ENCODE measurements around the gene RTN4R.
"Not testable (repeated sequence)": the region's sequence is repeated elsewhere in the genome, so short reads cannot be mapped to it uniquely, and the experiment has no call there.

Gene RTN4R

GRCh38 chr22:20282901-20283673, 15.0 kb upstream of the RTN4R start:
- H4K20me1 ChIP-seq, result no peaks in the 10 kb centered on the region
- H3K9me3 ChIP-seq (replicated peaks in 1 of 11), result no peaks in the 10 kb centered on the region
- TF ChIP-seq Cebpa-rat (IDR thresholded peaks at IDR 0.05), result no peak
- H3K9ac ChIP-seq, result no peak overlapping the region
- peak overlapping the region in 9 of 11 experiments; percentile 24 to 88 (median 73); a peak in 14 of 22 replicates for H3K4me2 ChIP-seq
- H3K4me3 ChIP-seq, result no peak overlapping the region
- H3K36me3 ChIP-seq, result no peaks in the 10 kb centered on the region
- no peak overlapping the region for H3K27ac ChIP-seq
- peaks cover 0 to 87% (median 62%) of the 10 kb centered on the region in 10 experiments; a peak in 17 of 20 replicates for H3K4me1 ChIP-seq
- no peaks in the 10 kb centered on the region for H3K27me3 ChIP-seq

DNA sequence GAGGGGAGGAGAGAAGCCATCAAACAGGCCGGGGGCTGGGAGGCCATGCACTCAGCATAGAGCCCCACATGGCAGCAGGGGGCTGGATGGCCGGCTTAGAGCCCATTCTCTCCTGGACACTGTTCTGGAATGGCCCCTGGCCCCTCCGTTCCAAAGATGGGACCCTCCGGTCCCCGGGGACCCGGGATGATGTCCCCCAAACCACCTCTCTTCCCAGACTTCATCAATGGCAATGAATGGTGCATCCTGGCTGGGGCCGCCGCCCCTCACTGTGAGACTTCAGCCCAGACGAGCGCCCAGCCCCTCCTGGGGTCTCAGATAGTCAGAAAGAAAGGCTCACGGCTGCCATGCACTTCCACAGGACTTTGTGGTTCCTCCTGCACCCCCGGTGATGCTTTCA, 13.8 kb upstream of the RTN4R start:
- H3K27me3 ChIP-seq, result no peaks in the 10 kb centered on the region
- H3K36me3 ChIP-seq, result no peaks in the 10 kb centered on the region
- H3K4me1 ChIP-seq, result peaks cover 0 to 84% (median 57%) of the 10 kb centered on the region in 10 experiments; a peak in 17 of 20 replicates
- H3K27ac ChIP-seq, result no peak overlapping the region
- H3K4me2 ChIP-seq, result peak overlapping the region in 1 of 11 experiments; percentile 29; a peak in 1 of 22 replicates
- TF ChIP-seq Cebpa-rat (IDR thresholded peaks at IDR 0.05), result no peak
- H3K4me3 ChIP-seq, result no peak overlapping the region
- H3K9ac ChIP-seq, result no peak overlapping the region
- H4K20me1 ChIP-seq, result no peaks in the 10 kb centered on the region
- H3K9me3 ChIP-seq (replicated peaks in 1 of 11), result no peaks in the 10 kb centered on the region

DNA sequence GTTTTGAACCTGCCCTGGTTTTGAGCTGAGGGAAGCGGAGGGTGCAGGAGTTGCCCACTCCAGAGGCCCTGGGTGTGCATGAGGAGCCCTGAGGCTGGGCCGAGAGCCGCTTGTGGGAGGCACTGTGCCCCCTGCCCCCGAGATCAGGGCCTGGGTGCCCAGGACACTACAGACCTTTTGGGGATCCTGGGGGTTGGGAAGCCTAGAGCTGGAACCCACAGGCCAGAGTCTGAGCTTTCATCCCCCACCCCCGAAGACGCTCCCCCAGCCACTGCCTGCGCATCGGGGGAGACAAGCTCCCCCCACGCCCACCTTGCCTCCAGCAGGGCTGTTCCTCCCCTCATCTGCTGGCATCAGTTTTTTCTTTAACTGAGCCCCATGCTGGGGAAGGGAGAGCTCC, 13.4 kb upstream of the RTN4R start:
- H4K20me1 ChIP-seq; H3K27me3 ChIP-seq; H3K27ac ChIP-seq; H3K4me3 ChIP-seq; H3K9ac ChIP-seq; H3K9me3 ChIP-seq (replicated peaks in 1 of 11); H3K36me3 ChIP-seq: not testable (repeated sequence)
- 0 out of 22 replicates have a peak overlapping the region, but pooled peaks of 1 of the 11 experiments have one; percentile 29 for H3K4me2 ChIP-seq
- H3K4me1 ChIP-seq, result peaks cover 0 to 83% (median 56%) of the 10 kb centered on the region in 10 experiments; a peak in 17 of 20 replicates

DNA sequence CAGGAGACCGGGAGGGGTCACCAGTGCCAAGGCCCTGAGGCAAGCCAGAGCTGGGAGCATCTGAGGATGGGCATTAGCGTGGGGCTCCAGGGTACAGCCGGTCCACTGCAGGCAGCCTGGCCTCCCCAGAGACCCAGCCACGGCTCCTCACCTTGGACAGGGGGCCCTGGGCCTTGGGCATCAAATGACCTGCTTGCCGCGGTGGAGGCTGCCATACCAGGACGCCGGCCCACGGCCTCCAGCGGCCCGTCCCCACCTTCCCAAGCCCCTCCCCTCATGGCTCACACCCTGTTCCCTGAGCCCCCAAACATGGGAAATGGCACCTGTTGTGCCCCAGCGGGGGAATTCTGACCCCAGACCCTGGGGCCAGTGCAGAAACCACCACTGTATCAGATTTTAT, 12.7 kb upstream of the RTN4R start:
- H3K9ac ChIP-seq, result no peak overlapping the region
- no peak overlapping the region for H3K4me3 ChIP-seq
- H3K27me3 ChIP-seq, result no peaks in the 10 kb centered on the region
- H3K9me3 ChIP-seq (replicated peaks in 1 of 11), result no peaks in the 10 kb centered on the region
- TF ChIP-seq Cebpa-rat (IDR thresholded peaks at IDR 0.05), result no peak
- H4K20me1 ChIP-seq, result no peaks in the 10 kb centered on the region
- H3K27ac ChIP-seq, result no peak overlapping the region
- no peaks in the 10 kb centered on the region for H3K36me3 ChIP-seq
- peaks cover 0 to 83% (median 56%) of the 10 kb centered on the region in 10 experiments; a peak in 17 of 20 replicates for H3K4me1 ChIP-seq
- no peak overlapping the region for H3K4me2 ChIP-seq

DNA sequence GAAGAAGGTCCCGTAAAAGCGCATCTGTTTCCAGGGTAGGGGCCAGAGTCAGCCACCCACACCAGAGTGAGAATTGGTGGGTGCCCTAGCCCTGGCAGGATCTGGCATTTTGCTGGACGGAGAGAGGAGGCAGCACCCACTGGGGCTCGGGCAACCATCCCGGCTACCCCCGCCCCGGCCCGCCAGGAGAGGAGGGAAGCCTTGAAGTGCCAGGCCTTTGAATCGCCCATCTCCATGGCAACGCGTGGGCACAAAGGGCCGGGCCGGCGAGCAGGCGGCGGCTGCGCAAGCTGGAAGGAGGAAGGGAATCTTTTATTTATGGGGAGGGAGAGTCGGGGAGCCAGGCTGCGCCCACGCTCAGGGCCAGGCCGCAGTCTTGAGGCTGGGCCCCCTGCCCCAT, 12.0 kb upstream of the RTN4R start:
- not testable (repeated sequence) for H3K9ac ChIP-seq; H3K36me3 ChIP-seq; H3K4me3 ChIP-seq; H4K20me1 ChIP-seq; H3K27me3 ChIP-seq; H3K4me2 ChIP-seq; H3K27ac ChIP-seq; H3K9me3 ChIP-seq (replicated peaks in 1 of 11)
- peaks cover 0 to 83% (median 57%) of the 10 kb centered on the region in 10 experiments; a peak in 17 of 20 replicates for H3K4me1 ChIP-seq

DNA sequence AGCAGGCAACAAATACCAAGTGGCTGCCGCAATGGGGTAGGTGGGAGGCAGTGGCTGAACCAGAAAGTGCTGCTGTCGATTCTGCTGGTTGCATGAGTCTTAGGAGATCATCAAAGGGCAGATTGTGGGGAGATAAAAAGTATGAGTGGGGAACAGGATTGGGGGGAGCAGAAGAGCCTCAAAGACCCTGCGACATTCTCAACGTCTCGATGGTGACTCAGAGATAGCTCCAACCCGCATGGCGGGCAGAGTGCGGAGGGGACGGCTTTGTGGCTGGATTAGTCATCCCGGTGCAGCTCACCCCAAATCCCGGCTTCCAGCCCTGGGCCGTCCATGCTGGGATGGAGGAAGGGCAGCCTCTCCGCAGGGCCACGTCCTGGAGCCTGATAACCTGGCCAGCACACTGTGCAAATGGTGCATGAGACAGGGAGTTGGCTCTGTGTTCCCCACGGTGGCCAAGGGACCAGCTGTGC, 11.6 kb upstream of the RTN4R start:
- no peak overlapping the region for H3K4me3 ChIP-seq
- no peaks in the 10 kb centered on the region for H3K27me3 ChIP-seq
- H3K27ac ChIP-seq, result no peak overlapping the region
- no peak overlapping the region for H3K9ac ChIP-seq
- no peak for TF ChIP-seq Cebpa-rat (IDR thresholded peaks at IDR 0.05)
- peaks cover 0 to 81% (median 53%) of the 10 kb centered on the region in 10 experiments; a peak in 17 of 20 replicates for H3K4me1 ChIP-seq
- H3K9me3 ChIP-seq (replicated peaks in 1 of 11), result no peaks in the 10 kb centered on the region
- peak overlapping the region in 2 of 11 experiments; percentile 51 to 68; a peak in 3 of 22 replicates for H3K4me2 ChIP-seq
- no peaks in the 10 kb centered on the region for H3K36me3 ChIP-seq
- H4K20me1 ChIP-seq, result no peaks in the 10 kb centered on the region

- Histone ChIP-seq H3K4me2 (peak overlapping the region in 7 of 11 experiments; percentile 39 to 68 (median 51); a peak in 12 of 22 replicates), H3K4me1 (peaks cover 0 to 81% (median 53%) of the 10 kb centered on the region in 10 experiments; a peak in 17 of 20 replicates)
- H3K27me3 ChIP-seq; H3K9me3 ChIP-seq (replicated peaks in 1 of 11); H4K20me1 ChIP-seq; H3K36me3 ChIP-seq; H3K9ac ChIP-seq; H3K4me3 ChIP-seq; H3K27ac ChIP-seq: not testable (repeated sequence)
Observed at GRCh38 chr22:20278726-20279490, 10.8 kb upstream of the RTN4R start.

- peaks cover 8 to 81% (median 54%) of the 10 kb centered on the region in 10 experiments for H3K4me1 ChIP-seq
- H4K20me1 ChIP-seq; H3K9me3 ChIP-seq (replicated peaks in 1 of 11); H3K27ac ChIP-seq; H3K36me3 ChIP-seq; H3K4me3 ChIP-seq; H3K27me3 ChIP-seq: not testable (repeated sequence)
- peak overlapping the region in 2 of 11 experiments; percentile 9 to 11; a peak in 1 of 22 replicates for H3K9ac ChIP-seq
- H3K4me2 ChIP-seq, result peak overlapping the region in 7 of 11 experiments; percentile 39 to 68 (median 51); a peak in 12 of 22 replicates
Observed at GRCh38 chr22:20277936-20278635, 10.0 kb upstream of the RTN4R start.

GRCh38 chr22:20276468-20276867, 8.3 kb upstream of the RTN4R start:
- no peaks in the 10 kb centered on the region for H3K36me3 ChIP-seq
- peak overlapping the region in 8 of 11 experiments; percentile 9 to 55 (median 40); a peak in 14 of 22 replicates for H3K4me2 ChIP-seq
- H4K20me1 ChIP-seq, result no peaks in the 10 kb centered on the region
- H3K4me1 ChIP-seq, result peaks cover 24 to 81% (median 65%) of the 10 kb centered on the region in 10 experiments
- no peak for TF ChIP-seq Cebpa-rat (IDR thresholded peaks at IDR 0.05)
- H3K9me3 ChIP-seq (replicated peaks in 1 of 11), result no peaks in the 10 kb centered on the region
- no peaks in the 10 kb centered on the region for H3K27me3 ChIP-seq
- H3K27ac ChIP-seq, result 0 out of 22 replicates have a peak overlapping the region, but pooled peaks of 1 of the 11 experiments have one; percentile 14
- no peak overlapping the region for H3K4me3 ChIP-seq
- peak overlapping the region in 3 of 11 experiments; percentile 9 to 22 (median 16); a peak in 1 of 22 replicates for H3K9ac ChIP-seq

Data from BLaER1 treated with 17β-estradiol and CSF1 and Interleukin-3, amounts not matched to agents 10 nM and 100 nM (cell line).